Thyroid gland (tissue), 4 donors: ENCODE measurements around the gene C17orf113.
A peak's percentile ranks its signal among the peaks of the same experiment; 100 is the strongest.

Experiments used
- POLR2A ChIP-seq, 2 donors: fragments of 450-650 bp; IDR thresholded peaks; one replicate each; pipeline ENCODE4 v1.6.1; 2017; ENCODE audit warnings: antibody characterized with exemption in 2 of 2, mild to moderate bottlenecking in 2 of 2, moderate library complexity in 1 of 2
- TF ChIP-seq, protein P1 (sequence below), 6 experiments: fragments of 200-600 bp in 3 of 6; fragments of 450-650 bp in 3 of 6; sonication (generic) in 3 of 6; IDR thresholded peaks; one replicate each; pipeline ENCODE4 v1.5.1; 2016 to 2019; ENCODE audit warnings: antibody characterized with exemption in 6 of 6, mild to moderate bottlenecking in 2 of 6, inconsistent platforms in 1 of 6, moderate library complexity in 1 of 6

DNA sequence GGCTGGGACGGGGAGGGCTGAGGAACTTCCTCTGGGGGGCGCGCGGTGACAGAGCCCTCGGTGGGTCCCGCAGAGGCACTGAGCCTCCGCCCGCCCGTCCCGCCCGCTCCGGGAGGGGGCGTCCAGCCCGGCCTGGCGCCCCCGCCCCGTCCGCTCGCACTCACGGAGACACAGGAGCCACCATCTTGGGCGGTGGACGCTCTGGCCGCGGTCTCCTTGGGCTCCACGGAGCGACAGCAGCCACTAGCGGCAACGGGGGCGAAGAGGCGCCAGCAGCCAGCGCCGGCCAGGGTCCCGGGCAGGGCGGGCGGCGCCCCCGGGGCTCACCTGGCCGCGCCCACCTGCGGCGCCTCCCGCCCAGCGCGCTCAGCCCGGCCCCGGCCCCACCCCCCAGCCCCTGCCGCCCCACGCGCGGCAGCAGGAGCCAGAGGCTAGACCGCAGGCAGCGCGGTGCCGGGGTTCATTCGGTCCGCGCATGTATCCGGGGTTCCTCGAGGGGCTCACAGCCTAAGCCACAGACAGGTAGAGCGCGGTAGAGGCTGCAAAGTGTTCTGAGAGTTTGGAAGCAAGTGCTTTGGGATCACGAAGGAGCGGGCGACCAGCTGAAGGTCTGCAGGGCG lies at the start of gene C17orf113:
- TF ChIP-seq, protein P1, sequence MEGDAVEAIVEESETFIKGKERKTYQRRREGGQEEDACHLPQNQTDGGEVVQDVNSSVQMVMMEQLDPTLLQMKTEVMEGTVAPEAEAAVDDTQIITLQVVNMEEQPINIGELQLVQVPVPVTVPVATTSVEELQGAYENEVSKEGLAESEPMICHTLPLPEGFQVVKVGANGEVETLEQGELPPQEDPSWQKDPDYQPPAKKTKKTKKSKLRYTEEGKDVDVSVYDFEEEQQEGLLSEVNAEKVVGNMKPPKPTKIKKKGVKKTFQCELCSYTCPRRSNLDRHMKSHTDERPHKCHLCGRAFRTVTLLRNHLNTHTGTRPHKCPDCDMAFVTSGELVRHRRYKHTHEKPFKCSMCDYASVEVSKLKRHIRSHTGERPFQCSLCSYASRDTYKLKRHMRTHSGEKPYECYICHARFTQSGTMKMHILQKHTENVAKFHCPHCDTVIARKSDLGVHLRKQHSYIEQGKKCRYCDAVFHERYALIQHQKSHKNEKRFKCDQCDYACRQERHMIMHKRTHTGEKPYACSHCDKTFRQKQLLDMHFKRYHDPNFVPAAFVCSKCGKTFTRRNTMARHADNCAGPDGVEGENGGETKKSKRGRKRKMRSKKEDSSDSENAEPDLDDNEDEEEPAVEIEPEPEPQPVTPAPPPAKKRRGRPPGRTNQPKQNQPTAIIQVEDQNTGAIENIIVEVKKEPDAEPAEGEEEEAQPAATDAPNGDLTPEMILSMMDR (IDR thresholded peaks at IDR 0.05) = peak in 3 of 6 experiments; percentile 17 to 60 (median 37)
- TF ChIP-seq POLR2A (IDR thresholded peaks at IDR 0.05) = peak in 1 of 2 donors; percentile 52
